ENCODE results near the gene FKBP5.

FKBP5 gene

GRCh38 chr6:35610830-35611229 lies 77.9 kb downstream of the FKBP5 start:
- DNase-seq: peak; percentile 59
- Histone ChIP-seq H3F3A (ENCODE audit: insufficient read depth, low read length) (peaks cover 17% of the 10 kb centered on the region), H2AFZ (ENCODE audit: low read length) (peak overlapping the region; percentile 52), H3K4me2 (ENCODE audit: low read depth, low read length) (peak overlapping the region; percentile 76), H3K4me3 (ENCODE audit: low read length) (peak overlapping the region; percentile 47), H3K79me2 (ENCODE audit: low read length) (no peaks in the 10 kb centered on the region), H3K9me2 (replicated peaks; ENCODE audit: insufficient read depth, low read length) (no peaks in the 10 kb centered on the region), H4K20me1 (ENCODE audit: insufficient read depth, low read length) (no peaks in the 10 kb centered on the region), H3K27ac (ENCODE audit: low read length) (peak overlapping the region; percentile 81), H3K4me1 (ENCODE audit: low read length) (peaks cover 20% of the 10 kb centered on the region), H3K9me3 (replicated peaks; ENCODE audit: insufficient read depth, low read length) (no peaks in the 10 kb centered on the region), H3K27me3 (replicated peaks; ENCODE audit: insufficient read depth, low read length) (no peaks in the 10 kb centered on the region), H3K36me3 (replicated peaks; ENCODE audit: insufficient read depth, low read length) (no peaks in the 10 kb centered on the region), H3K9ac (ENCODE audit: low read length) (peak overlapping the region; percentile 23; the same call in 1 of the 2 replicates)
- TF ChIP-seq EZH2 (optimal IDR thresholded peaks at IDR 0.05; ENCODE audit: low read depth, low read length): no peak
- TF ChIP-seq CTCF (IDR thresholded peaks at IDR 0.05; ENCODE audit: low read length): no peak
- TF ChIP-seq EZH2phosphoT487 (IDR thresholded peaks at IDR 0.05; ENCODE audit: low read length): no peak

GRCh38 chr6:35609588-35609987 lies 79.1 kb downstream of the FKBP5 start:
- Histone ChIP-seq H3K9me3 (replicated peaks; ENCODE audit: insufficient read depth, low read length) (no peaks in the 10 kb centered on the region), H2AFZ (ENCODE audit: low read length) (no peak overlapping the region), H3K27ac (ENCODE audit: low read length) (no peak overlapping the region), H3K4me3 (ENCODE audit: low read length) (no peak overlapping the region), H3K9me2 (replicated peaks; ENCODE audit: insufficient read depth, low read length) (no peaks in the 10 kb centered on the region), H3K4me2 (ENCODE audit: low read depth, low read length) (no peak overlapping the region), H3F3A (ENCODE audit: insufficient read depth, low read length) (peaks cover 17% of the 10 kb centered on the region), H3K27me3 (replicated peaks; ENCODE audit: insufficient read depth, low read length) (no peaks in the 10 kb centered on the region), H3K79me2 (ENCODE audit: low read length) (no peaks in the 10 kb centered on the region), H4K20me1 (ENCODE audit: insufficient read depth, low read length) (no peaks in the 10 kb centered on the region), H3K9ac (ENCODE audit: low read length) (no peak overlapping the region), H3K36me3 (replicated peaks; ENCODE audit: insufficient read depth, low read length) (no peaks in the 10 kb centered on the region), H3K4me1 (ENCODE audit: low read length) (peaks cover 26% of the 10 kb centered on the region)
- TF ChIP-seq EZH2 (optimal IDR thresholded peaks at IDR 0.05; ENCODE audit: low read depth, low read length): no peak
- TF ChIP-seq CTCF (IDR thresholded peaks at IDR 0.05; ENCODE audit: low read length): no peak
- TF ChIP-seq EZH2phosphoT487 (IDR thresholded peaks at IDR 0.05; ENCODE audit: low read length): no peak
- DNase-seq: no peak

- peaks cover 17% of the 10 kb centered on the region for H3F3A ChIP-seq (ENCODE audit: insufficient read depth, low read length)
- H3K4me1 ChIP-seq (ENCODE audit: low read length): peaks cover 31% of the 10 kb centered on the region
- H3K27ac ChIP-seq (ENCODE audit: low read length): no peak overlapping the region
- no peaks in the 10 kb centered on the region for H3K9me3 ChIP-seq (replicated peaks; ENCODE audit: insufficient read depth, low read length)
- no peaks in the 10 kb centered on the region for H3K9me2 ChIP-seq (replicated peaks; ENCODE audit: insufficient read depth, low read length)
- H3K9ac ChIP-seq (ENCODE audit: low read length): no peak overlapping the region
- no peaks in the 10 kb centered on the region for H3K79me2 ChIP-seq (ENCODE audit: low read length)
- DNase-seq: no peak
- H3K4me3 ChIP-seq (ENCODE audit: low read length): no peak overlapping the region
- H4K20me1 ChIP-seq (ENCODE audit: insufficient read depth, low read length): no peaks in the 10 kb centered on the region
- H3K36me3 ChIP-seq (replicated peaks; ENCODE audit: insufficient read depth, low read length): no peaks in the 10 kb centered on the region
- no peak overlapping the region for H3K4me2 ChIP-seq (ENCODE audit: low read depth, low read length)
- H2AFZ ChIP-seq (ENCODE audit: low read length): no peak overlapping the region
- TF ChIP-seq EZH2 (optimal IDR thresholded peaks at IDR 0.05; ENCODE audit: low read depth, low read length): no peak
- TF ChIP-seq CTCF (IDR thresholded peaks at IDR 0.05; ENCODE audit: low read length): no peak
- no peak for TF ChIP-seq EZH2phosphoT487 (IDR thresholded peaks at IDR 0.05; ENCODE audit: low read length)
- H3K27me3 ChIP-seq (replicated peaks; ENCODE audit: insufficient read depth, low read length): no peaks in the 10 kb centered on the region
These were observed 81.0 kb downstream of the FKBP5 start for GRCh38 chr6:35607517-35608233.

Data from MM.1S (cell line).